ENCODE results near the gene BRD8.

GRCh38 chr5:138115254-138115653, 63.2 kb downstream of the BRD8 start:
- TF ChIP-seq POLR2AphosphoS5 (IDR thresholded peaks at IDR 0.05; ENCODE audit: borderline replicate concordance, low read depth, low read length), result no peak
- no peak for TF ChIP-seq EZH2 (IDR thresholded peaks at IDR 0.05)
